IMR-90 (cell line): Measurements from ENCODE around the gene PDIA4. TPM values are rescaled to one million over a fixed set of nuclear protein-coding genes. Genes with fewer than 3 reads are reported as not detected.
"Not testable (repeated sequence)": the region's sequence is repeated elsewhere in the genome, so short reads cannot be mapped to it uniquely, and the experiment has no call there.

Experiments used
- ATAC-seq: fragments of 200-7000 bp; cut with Tn5 transposase; 2 replicates; pipeline ENCODE4 v1.9.1; 2020; ENCODE audit warnings: low read depth, mild to moderate bottlenecking, moderate library complexity
- BruUV-seq: library from RNA; stranded (reverse); fragments of 400-500 nt; replicated peaks from 2 replicates; lab custom pipeline; 2021; lab: Mats Ljungman, UMichigan
- CTCF ChIA-PET: fragments of 300-600 bp; formaldehyde crosslinking; extraction: SDS; loops from one replicate; lab custom pipeline; 2021; ENCODE audit warnings: antibody characterized with exemption; lab: Yijun Ruan, JAX
- POLR2A ChIA-PET: fragments of 300-600 bp; sonication (Branson Sonifier 250); formaldehyde crosslinking; loops from one replicate; lab custom pipeline; 2022; ENCODE audit warnings: antibody characterized with exemption; ENCODE audit not compliant: unreplicated experiment; lab: Charles Lee
- DNase-seq: peaks from one replicate; pipeline ENCODE4 v3.0.0; 2013
- H2AFZ ChIP-seq: replicated peaks from 2 replicates; pipeline ENCODE3; 2013; ENCODE audit warnings: low read length, mild to moderate bottlenecking; ENCODE audit not compliant: poor library complexity
- H2AK5ac ChIP-seq: 2 replicates; pipeline ENCODE4 v1.6.1; 2013; ENCODE audit warnings: low read depth, low read length, inconsistent platforms
- H2AK9ac ChIP-seq: replicated peaks from 2 replicates; pipeline ENCODE3; 2013; ENCODE audit warnings: mild to moderate bottlenecking, low read depth, low read length, moderate library complexity; ENCODE audit not compliant: poor library complexity
- H2BK120ac ChIP-seq: 2 replicates; pipeline ENCODE4 v1.6.1; 2013; ENCODE audit warnings: low read depth, low read length, inconsistent platforms
- H2BK15ac ChIP-seq: 3 replicates; pipeline ENCODE4 v1.6.1; 2013; ENCODE audit warnings: low read depth, low read length, inconsistent platforms
- H2BK20ac ChIP-seq: 2 replicates; pipeline ENCODE4 v1.6.1; 2013; ENCODE audit warnings: low read depth, mild to moderate bottlenecking, inconsistent platforms, low read length, moderate library complexity
- H2BK5ac ChIP-seq: 2 replicates; pipeline ENCODE4 v1.6.1; 2013; ENCODE audit warnings: mild to moderate bottlenecking, low read depth, low read length, inconsistent platforms; ENCODE audit not compliant: poor library complexity, severe bottlenecking
- H3K14ac ChIP-seq: replicated peaks from 2 replicates; pipeline ENCODE4 v1.6.1; 2013; ENCODE audit warnings: low read depth, low read length, inconsistent platforms
- H3K18ac ChIP-seq: 2 replicates; pipeline ENCODE4 v1.6.1; 2013; ENCODE audit warnings: low read depth, low read length, control low read depth
- H3K23ac ChIP-seq: 2 replicates; pipeline ENCODE4 v1.6.1; 2013; ENCODE audit warnings: low read depth, low read length, inconsistent platforms
- H3K27ac ChIP-seq: 2 replicates; pipeline ENCODE4 v1.5.1; 2013; ENCODE audit warnings: mild to moderate bottlenecking, control low read depth, low read length; ENCODE audit not compliant: insufficient read depth
- H3K27me3 ChIP-seq: 2 replicates; pipeline ENCODE4 v1.6.1; 2013; ENCODE audit warnings: low read length; ENCODE audit not compliant: control insufficient read depth, insufficient read depth
- H3K36me3 ChIP-seq: 2 replicates; pipeline ENCODE4 v1.6.1; 2013; ENCODE audit warnings: low read length, mixed read lengths; ENCODE audit not compliant: control insufficient read depth, insufficient read depth
- H3K4ac ChIP-seq: 2 replicates; pipeline ENCODE4 v1.6.1; 2013; ENCODE audit warnings: low read depth, low read length, inconsistent platforms
- H3K4me1 ChIP-seq: 2 replicates; pipeline ENCODE4 v1.6.1; 2013; ENCODE audit warnings: low read length, mixed read lengths; ENCODE audit not compliant: control insufficient read depth, insufficient read depth
- H3K4me2 ChIP-seq: 2 replicates; pipeline ENCODE4 v1.6.1; 2013; ENCODE audit warnings: low read depth, mild to moderate bottlenecking, control low read depth, low read length, moderate library complexity
- H3K4me3 ChIP-seq: 2 replicates; pipeline ENCODE4 v1.5.1; 2013; ENCODE audit warnings: low read depth, mild to moderate bottlenecking, control low read depth, low read length, moderate library complexity; ENCODE audit not compliant: insufficient read depth
- H3K56ac ChIP-seq: 2 replicates; pipeline ENCODE4 v1.6.1; 2013; ENCODE audit warnings: low read length, inconsistent platforms; ENCODE audit not compliant: insufficient read depth; ENCODE audit errors: extremely low read depth
- H3K79me1 ChIP-seq, 2 experiments: 2 replicates each; pipeline ENCODE4 v1.6.1; 2013; ENCODE audit warnings: low read length in 2 of 2, inconsistent platforms in 1 of 2, low read depth in 1 of 2
- H3K9ac ChIP-seq: 2 replicates; pipeline ENCODE4 v1.6.1; 2013; ENCODE audit warnings: low read depth, low read length, control low read depth
- H3K9me1 ChIP-seq: 2 replicates; pipeline ENCODE4 v1.6.1; 2013; ENCODE audit warnings: low read length, inconsistent platforms; ENCODE audit not compliant: insufficient read depth
- H3K9me3 ChIP-seq: 2 replicates; pipeline ENCODE4 v1.6.1; 2013; ENCODE audit warnings: low read length; ENCODE audit not compliant: control insufficient read depth, insufficient read depth
- H4K20me1 ChIP-seq: 2 replicates; pipeline ENCODE4 v1.6.1; 2013; ENCODE audit warnings: low read length, inconsistent platforms; ENCODE audit not compliant: insufficient read depth
- H4K5ac ChIP-seq: 2 replicates; pipeline ENCODE4 v1.6.1; 2013; ENCODE audit warnings: mild to moderate bottlenecking, low read depth, low read length, control low read depth
- H4K8ac ChIP-seq, 2 experiments: 2 replicates each; pipeline ENCODE4 v1.6.1; 2013; ENCODE audit warnings: low read depth in 2 of 2, low read length in 2 of 2, control low read depth in 1 of 2, inconsistent platforms in 1 of 2
- H4K91ac ChIP-seq: 2 replicates; pipeline ENCODE4 v1.6.1; 2013; ENCODE audit warnings: low read depth, low read length, inconsistent platforms; ENCODE audit not compliant: insufficient read depth
- CHD1 ChIP-seq: IDR thresholded peaks from 2 replicates; pipeline ENCODE4 v1.6.1; 2012; ENCODE audit warnings: low read depth, low read length, improper control_type of control experiment
- ELK1 ChIP-seq: fragments of 150-350 bp; IDR thresholded peaks from 2 replicates; pipeline ENCODE4 v1.6.1; 2016; ENCODE audit warnings: low read depth, mild to moderate bottlenecking, low read length, moderate library complexity, borderline replicate concordance
- FOS ChIP-seq: fragments of 150-350 bp; IDR thresholded peaks from 2 replicates; pipeline ENCODE4 v1.6.1; 2016; ENCODE audit warnings: low read depth, low read length
- MAFK ChIP-seq: IDR thresholded peaks from 2 replicates; pipeline ENCODE4 v1.6.1; 2012; ENCODE audit warnings: low read depth, low read length, improper control_type of control experiment
- NFE2L2 ChIP-seq: fragments of 150-350 bp; IDR thresholded peaks from 2 replicates; pipeline ENCODE4 v1.6.1; 2016; ENCODE audit warnings: low read depth, mild to moderate bottlenecking, low read length
- SMC3 ChIP-seq: fragments of 150-350 bp; IDR thresholded peaks from 2 replicates; pipeline ENCODE4 v1.6.1; 2016; ENCODE audit warnings: low read depth, mild to moderate bottlenecking, antibody characterized with exemption, low read length, moderate library complexity
- WGBS, 2 experiments: methylation state at CpG; one replicate each; pipeline versions ENCODE4 v1.1.5 to v1.1.7; 2013; ENCODE audit warnings: missing lambda C conversion rate in 2 of 2; ENCODE audit not compliant: insufficient read length in 1 of 2; ENCODE audit errors: extremely low coverage in 2 of 2; 5-methylcytosine and 5-hydroxymethylcytosine counted together
- dilution Hi-C: fragments of 300-500 bp; cut with HindIII; formaldehyde crosslinking; loops from one replicate; pipeline ENCODE4 v1.14.3; 2018; ENCODE audit warnings: low sequenced_read_pairs; ENCODE audit not compliant: unreplicated experiment
- in situ Hi-C: fragments of 300-500 bp; cut with MboI; formaldehyde crosslinking; loops from 3 replicates; pipeline ENCODE4 v1.14.3; 2019; ENCODE audit warnings: low sequenced_read_pairs, inconsistent platforms, mixed read lengths
- intact Hi-C: fragments of 100-400 bp; cut with micrococcal nuclease; formaldehyde crosslinking; loops from 2 replicates; pipeline ENCODE4 v1.10.0; 2022
- polyA plus RNA-seq, 3 experiments: library from polyadenylated mRNA; depleted of rRNA; stranded (reverse); fragments of >200 nt; gene quantifications; 2 replicates each; pipeline ENCODE4 v1.2.3, GENCODE V29; 2012; ENCODE audit warnings: low replicate concordance in 1 of 3
- total RNA-seq: library from RNA; depleted of rRNA; stranded (reverse); fragments of >200 nt; gene quantifications from 2 replicates; pipeline ENCODE4 v1.2.3, GENCODE V29; 2012

The PDIA4 gene
- total and polyA plus RNA-seq, 2 of the 4 experiments (the other 2 are of a cell fraction): 241 to 304 TPM

DNA sequence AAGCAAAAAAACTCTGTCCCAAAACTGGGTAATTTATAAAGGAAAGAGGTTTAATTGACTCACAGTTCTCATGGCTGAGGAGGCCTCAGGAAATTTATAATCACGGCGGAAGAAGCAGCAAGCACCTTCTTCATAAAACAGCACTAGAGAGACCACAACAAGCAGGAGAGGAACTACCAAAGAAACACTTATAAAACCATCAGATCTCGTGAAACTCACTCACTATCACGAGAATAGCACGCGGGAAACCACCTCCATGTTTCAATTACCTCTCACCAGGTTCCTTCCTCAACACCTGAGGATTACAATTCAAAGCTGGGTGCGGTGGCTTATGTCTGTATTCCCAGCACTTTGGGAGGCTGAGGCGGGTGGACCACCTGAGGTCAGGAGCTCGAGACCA, 48.5 kb downstream of the PDIA4 start:
- no peaks in the 10 kb centered on the region for H3K36me3 ChIP-seq
- H3K4me3 ChIP-seq: no peak overlapping the region
- DNase-seq: no peak
- H3K9me1 ChIP-seq: peaks cover 5% of the 10 kb centered on the region; the same call in 1 of the 2 replicates
- 89% methylated on average over 5 of the region's 9 CpGs; no CpG with 5 or more reads in 1 of the 2 experiments for WGBS, 2 experiments
- no peak overlapping the region for H2BK120ac ChIP-seq
- H3K9me3 ChIP-seq: no peaks in the 10 kb centered on the region
- no peak overlapping the region for H3K56ac ChIP-seq
- intact Hi-C loops (loop anchor here (5.0 kb wide), 1 partner anchor 98 kb away; the partner anchor contains the start of gene EZH2), in situ Hi-C loops (no loop called here), dilution Hi-C loops (no loop called here)
- H3K27ac ChIP-seq: no peak overlapping the region
- H2BK20ac ChIP-seq: no peak overlapping the region
- no peaks in the 10 kb centered on the region for H3K4me1 ChIP-seq
- H3K14ac ChIP-seq: no peak overlapping the region
- H2AK9ac ChIP-seq: no peak overlapping the region
- BruUV-seq: no TSS peak
- H3K27me3 ChIP-seq: peaks cover 2% of the 10 kb centered on the region; the same call in 1 of the 2 replicates
- H3K4ac ChIP-seq: no peak overlapping the region
- H2AFZ ChIP-seq: no peak overlapping the region
- CTCF ChIA-PET: no interaction called here
- no peak overlapping the region for H3K18ac ChIP-seq
- H4K20me1 ChIP-seq: peaks cover 2% of the 10 kb centered on the region; the same call in 1 of the 2 replicates
- POLR2A ChIA-PET: no interaction called here
- no peak overlapping the region for H4K5ac ChIP-seq
- H2AK5ac ChIP-seq: no peak overlapping the region
- TF ChIP-seq CHD1 (no peak), MAFK (no peak), SMC3 (no peak), FOS (no peak), NFE2L2 (no peak), ELK1 (no peak)
- H3K23ac ChIP-seq: no peak overlapping the region
- H2BK5ac ChIP-seq: no peak overlapping the region
- no peak overlapping the region for H4K8ac ChIP-seq
- no peak for ATAC-seq
- H3K9ac ChIP-seq: no peak overlapping the region
- H2BK15ac ChIP-seq: no peak overlapping the region
- H3K79me1 ChIP-seq: no peaks in the 10 kb centered on the region
- H3K4me2 ChIP-seq: no peak overlapping the region
- H4K91ac ChIP-seq: no peak overlapping the region

DNA sequence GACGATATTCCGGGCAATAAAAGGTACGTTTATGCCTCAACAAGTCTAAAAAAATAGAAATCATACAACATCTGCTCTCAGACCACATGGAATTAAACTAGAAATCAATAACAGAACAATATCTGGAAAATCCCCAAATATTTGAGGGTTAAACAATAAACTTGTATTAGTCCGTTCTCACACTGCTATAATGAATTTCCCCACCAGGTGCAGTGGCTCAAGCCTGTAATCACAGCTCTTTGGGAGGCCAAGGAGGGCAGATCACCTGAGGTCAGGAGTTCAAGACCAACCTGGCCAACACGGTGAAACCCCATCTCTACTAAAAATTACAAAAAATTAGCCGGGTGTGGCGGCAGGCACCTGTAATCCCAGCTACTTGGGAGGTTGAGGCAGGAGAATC, 49.2 kb downstream of the PDIA4 start:
- in situ Hi-C loops, H3K9me1 ChIP-seq, H2BK20ac ChIP-seq, BruUV-seq, intact Hi-C loops, H3K4me2 ChIP-seq, H3K18ac ChIP-seq, ATAC-seq, H3K4me3 ChIP-seq, H2BK120ac ChIP-seq, H2BK5ac ChIP-seq, CTCF ChIA-PET, H4K20me1 ChIP-seq, H3K9ac ChIP-seq, H3K56ac ChIP-seq, H3K36me3 ChIP-seq, DNase-seq, H3K27ac ChIP-seq, H3K27me3 ChIP-seq, H4K8ac ChIP-seq, H3K79me1 ChIP-seq, H3K4ac ChIP-seq, H2AK5ac ChIP-seq, H2AFZ ChIP-seq, H3K23ac ChIP-seq, dilution Hi-C loops, H2BK15ac ChIP-seq, H2AK9ac ChIP-seq, H3K4me1 ChIP-seq, H3K14ac ChIP-seq, H4K5ac ChIP-seq, H3K9me3 ChIP-seq, POLR2A ChIA-PET, H4K91ac ChIP-seq: not testable (repeated sequence)
- no CpG with 5 or more reads among the region's 7 CpGs for whole genome bisulfite sequencing, 2 experiments
